GM03348 (cell line): ENCODE measurements around the gene AMER2.

Experiments
- DNase-seq: peaks from one replicate; pipeline ENCODE4 v3.0.0; 2012; ENCODE audit warnings: low spot score

The AMER2 gene

DNA sequence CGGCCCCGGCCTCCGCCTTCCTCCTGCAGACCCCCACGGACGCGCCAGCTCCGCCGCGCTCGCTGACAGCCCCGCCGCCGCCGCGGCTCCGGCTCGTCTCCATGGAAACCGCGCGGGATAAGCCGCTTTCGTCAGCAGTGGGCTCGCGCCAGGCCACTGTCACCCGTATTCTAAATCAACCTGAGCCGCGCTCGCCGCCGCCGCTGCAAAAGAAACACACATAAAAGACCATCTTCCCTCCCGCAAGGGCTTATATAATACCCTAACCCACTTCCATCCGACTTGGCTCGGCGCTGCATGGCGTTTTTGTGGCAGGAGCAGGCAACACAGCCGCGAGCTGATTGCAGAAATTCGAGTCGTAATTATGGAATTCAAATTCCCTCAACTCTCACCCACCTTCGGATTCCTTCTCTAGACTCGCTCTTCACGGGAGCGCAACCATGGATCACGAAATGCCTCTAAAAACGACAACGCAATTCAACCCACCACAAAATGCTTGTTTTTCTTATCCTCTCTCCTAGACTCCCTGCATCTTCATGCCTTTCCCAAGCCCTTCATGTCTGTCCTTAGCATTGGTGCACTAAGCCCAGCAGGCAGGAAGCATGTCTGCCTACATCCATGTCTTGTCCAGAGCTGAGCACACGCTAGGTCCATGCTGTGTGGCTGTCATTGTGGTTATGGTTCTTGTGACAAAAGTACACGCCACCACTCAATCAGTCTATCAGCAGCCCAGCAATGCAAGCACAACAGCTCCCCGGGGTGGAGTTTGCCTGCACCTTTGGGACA lies at the start of gene AMER2:
AMER2 (minus strand) TSS at position 772 of the 786 bp plus-strand sequence; CDS start at position 103, 669 bp downstream.
- DNase-seq = no peak

GRCh38 chr13:25218019-25218418 lies 45.9 kb upstream of the AMER2 start:
- DNase-seq = no peak

DNA sequence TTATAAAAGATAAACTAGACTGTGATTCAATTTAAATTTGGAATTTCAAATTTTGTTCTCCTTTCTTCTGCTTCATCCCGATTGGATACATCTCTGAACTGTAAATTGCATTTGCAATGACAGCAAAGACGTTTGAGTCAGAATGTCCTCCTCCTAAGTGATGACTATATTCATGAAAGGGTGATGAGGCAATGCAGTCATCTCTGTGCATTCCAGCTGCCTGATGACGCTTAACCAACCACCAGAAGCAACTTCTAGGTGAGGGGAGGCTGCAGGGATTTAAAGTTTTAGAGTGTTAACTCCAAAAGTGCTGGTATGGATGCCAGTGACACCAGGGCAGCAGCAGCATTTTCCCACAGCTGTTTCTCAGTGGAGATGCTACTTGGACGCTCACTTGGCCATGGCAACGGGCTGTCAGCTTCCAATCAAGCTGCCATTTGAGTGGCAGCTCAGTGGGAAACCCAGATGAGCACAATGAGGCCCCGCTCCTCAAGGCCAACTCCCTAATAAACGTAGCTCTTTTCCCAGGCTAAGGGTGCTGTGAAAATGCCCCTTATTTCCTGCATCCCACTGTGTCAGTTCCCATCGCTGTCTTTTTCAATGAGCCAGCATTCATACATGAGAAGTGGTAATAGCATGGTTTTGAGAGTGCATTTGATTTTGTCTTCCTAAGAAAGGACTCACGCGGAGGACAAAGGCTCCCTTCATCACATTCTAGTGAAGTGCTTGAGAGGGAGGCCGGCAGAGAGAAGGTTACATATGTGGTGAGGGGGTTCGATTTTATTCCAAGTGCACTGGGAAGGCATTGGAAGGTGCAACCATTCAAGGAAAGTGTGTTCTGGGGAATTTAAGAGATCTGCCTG lies 45.2 kb upstream of the AMER2 start:
- no peak for DNase-seq

GRCh38 chr13:25215253-25215575 lies 43.1 kb upstream of the AMER2 start:
- DNase-seq = no peak

DNA sequence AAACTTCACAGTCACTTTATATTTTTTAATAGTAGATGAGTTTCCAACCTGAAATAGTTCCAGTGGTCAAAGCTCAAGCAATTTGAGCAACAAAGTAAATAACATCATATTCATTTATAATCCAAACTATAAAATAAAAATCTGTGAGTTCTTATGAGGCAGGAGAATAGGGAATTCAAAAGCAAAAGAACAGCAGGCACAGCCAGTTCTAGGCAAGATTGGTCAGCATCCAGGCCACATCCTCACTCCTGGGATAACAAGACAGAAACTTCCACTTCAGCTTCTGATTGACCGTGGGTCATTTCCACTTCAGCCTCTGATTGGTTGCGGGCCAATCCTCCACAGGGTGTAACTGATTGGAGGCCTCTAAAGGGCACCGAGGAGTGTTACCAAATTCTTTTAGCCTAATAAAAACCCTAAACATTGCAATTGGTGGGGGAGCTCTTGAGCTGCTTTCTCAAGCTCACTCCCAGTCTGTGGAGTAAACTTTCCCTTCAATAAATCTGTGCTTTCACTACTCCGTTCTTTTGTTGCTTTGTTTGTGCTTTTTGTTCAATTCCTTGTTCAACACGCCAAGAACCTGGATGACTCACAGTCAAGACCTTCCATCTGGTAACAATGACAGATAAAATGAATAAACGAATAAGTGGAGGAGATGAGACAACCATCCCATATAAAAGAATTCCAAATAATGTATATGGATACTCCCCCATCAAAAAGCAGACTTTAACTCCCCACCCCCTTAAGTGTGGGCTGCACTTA lies 42.6 kb upstream of the AMER2 start:
- DNase-seq = no peak

GRCh38 chr13:25213715-25214114 lies 41.6 kb upstream of the AMER2 start:
- DNase-seq = peak; percentile 15

GRCh38 chr13:25210842-25211569 lies 38.9 kb upstream of the AMER2 start:
- DNase-seq = no peak

- no peak for DNase-seq
These were observed 35.3 kb upstream of the AMER2 start for GRCh38 chr13:25207291-25207810.

DNA sequence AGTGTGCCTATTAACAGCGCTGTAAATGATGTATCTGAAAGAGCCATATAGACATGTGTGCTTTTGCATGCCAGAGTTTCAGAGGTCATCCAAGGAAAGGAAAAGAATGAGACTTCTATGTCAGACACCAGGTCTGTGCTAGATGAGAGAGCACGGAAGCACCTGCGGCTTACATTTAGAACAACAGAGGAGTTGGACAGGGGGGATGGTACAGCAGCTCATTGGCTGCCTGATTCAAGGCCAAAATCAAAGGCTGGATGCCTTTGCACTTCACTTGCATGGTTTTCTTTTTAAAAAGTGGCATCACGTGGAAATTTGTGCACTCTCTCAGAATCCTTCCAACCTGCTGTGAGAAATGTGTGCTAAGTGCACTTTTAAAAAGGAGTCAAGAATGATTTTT lies 32.8 kb upstream of the AMER2 start:
- no peak for DNase-seq

- peak; percentile 16 for DNase-seq
These were observed 31.1 kb upstream of the AMER2 start for GRCh38 chr13:25203127-25203740.

GRCh38 chr13:25200783-25201182 lies 28.7 kb upstream of the AMER2 start:
- no peak for DNase-seq

- no peak for DNase-seq
These were observed 26.6 kb upstream of the AMER2 start for GRCh38 chr13:25198647-25199046.

GRCh38 chr13:25196971-25197370 lies 24.9 kb upstream of the AMER2 start:
- no peak for DNase-seq

DNA sequence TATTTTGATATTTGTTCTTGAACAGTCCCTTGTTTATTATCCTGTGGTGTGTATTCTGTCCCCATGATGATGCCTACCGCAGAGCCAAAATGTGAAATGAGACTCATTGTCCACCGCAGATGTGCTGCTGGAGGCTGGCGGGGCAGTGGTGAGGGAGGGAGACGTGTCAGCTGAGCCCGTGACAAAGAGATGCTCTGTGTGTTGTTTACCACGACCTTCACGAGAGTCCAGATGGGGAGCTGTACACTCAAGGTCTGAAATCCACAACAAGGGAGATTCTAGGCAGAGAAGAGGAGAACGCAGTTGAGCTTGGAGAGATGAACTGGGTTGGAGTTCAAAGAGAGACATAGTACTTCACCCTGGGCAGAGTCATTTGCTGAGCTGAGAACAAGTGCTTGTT lies 20.8 kb upstream of the AMER2 start:
- DNase-seq = no peak

- no peak for DNase-seq
These were observed 20.4 kb upstream of the AMER2 start for GRCh38 chr13:25192489-25192888.

DNA sequence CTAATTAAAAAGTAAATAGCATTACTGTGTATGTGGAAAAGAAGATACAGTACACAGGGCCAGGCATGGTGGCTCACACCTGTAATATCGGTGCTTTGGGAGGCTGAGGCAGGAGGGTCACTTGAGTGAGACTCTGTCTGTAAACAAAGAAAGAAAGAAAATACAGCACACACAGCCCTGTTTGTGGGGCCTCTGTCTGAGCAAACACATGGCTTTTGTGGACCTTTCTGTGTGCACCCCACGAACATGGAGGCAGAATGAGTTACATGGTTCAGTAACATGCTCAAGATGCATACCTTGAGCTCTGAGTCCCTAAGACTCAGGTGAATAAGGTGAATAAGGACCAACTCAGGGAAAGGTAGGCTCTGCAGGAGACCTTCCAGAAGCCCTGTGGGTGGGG lies 20.0 kb upstream of the AMER2 start:
- no peak for DNase-seq

- no peak for DNase-seq
These were observed 18.7 kb upstream of the AMER2 start for GRCh38 chr13:25190771-25191170.

DNA sequence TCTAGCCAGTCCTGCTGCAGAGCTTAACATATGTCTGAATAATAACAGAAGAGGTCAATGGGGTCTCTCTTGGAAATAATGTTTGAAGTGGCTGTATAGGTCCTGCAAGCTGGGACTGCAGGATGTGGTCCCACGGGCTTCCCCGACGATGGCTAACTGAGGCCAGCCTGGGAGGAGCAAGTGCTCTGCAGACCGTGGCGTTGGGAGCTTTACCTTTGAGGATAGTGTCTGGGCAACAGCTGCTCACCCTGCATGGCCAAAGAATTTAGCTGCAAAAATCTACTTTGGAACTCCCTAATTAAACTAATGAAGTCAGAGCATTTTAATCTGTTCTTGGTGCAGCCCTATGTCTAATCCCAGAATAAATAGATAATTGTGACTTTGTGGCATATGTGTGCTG lies 18.2 kb upstream of the AMER2 start:
- no peak for DNase-seq

- DNase-seq = no peak
These were observed 15.5 kb upstream of the AMER2 start for GRCh38 chr13:25187596-25187995.

DNA sequence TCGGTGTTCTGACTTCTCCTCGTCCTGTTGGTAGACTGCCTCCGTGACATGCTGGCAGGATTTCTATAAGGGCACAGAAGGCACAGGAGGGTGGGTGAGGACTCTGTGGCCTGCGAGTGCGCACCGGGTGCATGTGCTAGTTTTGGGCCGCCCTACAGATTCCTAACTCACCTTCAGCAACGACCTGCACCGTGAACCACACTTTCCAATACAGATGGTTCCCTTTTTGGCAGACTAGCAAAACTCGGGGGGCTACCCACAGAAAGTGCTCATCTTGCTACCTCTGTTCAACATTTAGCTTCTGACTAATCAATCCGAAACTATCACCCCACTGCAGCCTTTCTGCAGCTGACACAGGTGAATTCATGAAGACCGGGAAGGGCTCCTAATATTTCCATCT lies 14.1 kb upstream of the AMER2 start:
- DNase-seq = no peak

DNA sequence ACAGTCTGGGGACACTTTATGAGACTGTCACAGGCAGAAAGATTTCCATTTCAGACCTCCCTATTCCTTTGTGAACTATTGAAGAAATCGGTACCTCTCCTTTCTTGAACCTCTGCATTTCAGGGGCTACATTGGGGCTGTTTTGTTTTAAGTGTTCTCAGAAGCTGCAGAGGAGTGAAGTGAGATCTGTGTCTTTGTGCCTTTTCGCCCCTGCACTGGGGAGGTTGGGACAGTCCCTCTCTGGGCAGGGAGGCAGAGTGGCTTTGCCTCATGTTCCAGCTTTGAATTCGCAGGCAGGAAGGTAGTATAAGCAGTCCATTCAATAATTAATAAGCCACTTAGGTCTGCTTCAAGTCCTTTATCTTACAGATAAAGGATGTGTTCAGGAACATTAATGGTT lies 9.5 kb upstream of the AMER2 start:
- DNase-seq = no peak
